Transverse colon (tissue), 4 donors: ENCODE results near the gene RNF17.

Experiments used
- CTCF ChIP-seq, 5 experiments: fragments of 200-600 bp in 3 of 5; fragments of 450-650 bp in 2 of 5; sonication (generic) in 3 of 5; IDR thresholded peaks; 1 replicate in 2 of 5; 2 replicates in 3 of 5; pipeline ENCODE4 v1.5.1; 2016 to 2017; ENCODE audit warnings: antibody characterized with exemption in 5 of 5, inconsistent platforms in 3 of 5, mild to moderate bottlenecking in 2 of 5, moderate library complexity in 1 of 5
- EP300 ChIP-seq: sonication (generic); formaldehyde crosslinking; IDR thresholded peaks from one replicate; pipeline ENCODE4 v1.6.1; 2017; ENCODE audit warnings: antibody characterized with exemption, low read depth
- POLR2A ChIP-seq: fragments of 450-650 bp; IDR thresholded peaks from one replicate; pipeline ENCODE4 v1.6.1; 2016; ENCODE audit warnings: antibody characterized with exemption, mild to moderate bottlenecking, moderate library complexity
- POLR2AphosphoS5 ChIP-seq, 3 donors: sonication (generic); formaldehyde crosslinking; IDR thresholded peaks; one replicate each; pipeline ENCODE4 v1.6.1; 2016; ENCODE audit warnings: antibody characterized with exemption in 3 of 3

GRCh38 chr13:24875566-24875965, 111.6 kb downstream of the RNF17 start:
- no peak for TF ChIP-seq CTCF (IDR thresholded peaks at IDR 0.05)
- TF ChIP-seq EP300 = no peak
- TF ChIP-seq POLR2AphosphoS5 (IDR thresholded peaks at IDR 0.05) = no peak
- no peak for TF ChIP-seq POLR2A
